Measurements from ENCODE around the gene GANAB.
"Not testable (repeated sequence)": the region's sequence is repeated elsewhere in the genome, so short reads cannot be mapped to it uniquely, and the experiment has no call there.

The GANAB gene

DNA sequence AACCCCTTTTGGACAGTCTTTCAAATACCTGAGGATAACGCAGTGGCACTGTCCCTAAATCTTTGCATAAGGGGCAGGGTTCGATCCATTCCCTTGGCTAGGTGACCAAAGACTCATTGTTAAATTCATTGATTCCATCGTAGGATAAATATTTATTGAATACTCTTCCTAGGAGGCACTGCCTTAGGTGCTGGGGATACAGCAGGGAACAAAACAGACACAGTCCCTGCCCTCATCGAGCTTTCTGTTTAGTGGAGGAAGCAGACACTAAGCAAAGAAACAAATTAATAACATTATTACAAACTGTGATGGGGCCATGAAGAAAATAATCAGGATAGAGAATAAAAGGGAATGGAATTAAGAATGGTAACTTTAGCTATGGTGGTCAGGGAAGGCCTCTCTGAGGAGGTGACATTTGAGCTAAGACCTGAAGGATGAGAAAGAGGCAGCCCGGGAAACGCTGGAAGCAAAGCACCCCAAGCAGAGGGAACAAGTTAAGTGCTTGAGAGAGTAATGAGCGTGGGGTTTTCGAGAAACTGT lies 25.3 kb downstream of the GANAB start:
- DNase-seq: no peak

GRCh38 chr11:62616957-62617356 lies 29.5 kb downstream of the GANAB start:
- not testable (repeated sequence) for DNase-seq

- no peak for DNase-seq
Measured at GRCh38 chr11:62615521-62615920, 30.9 kb downstream of the GANAB start.

- DNase-seq: no peak
Measured at GRCh38 chr11:62614275-62614674, 32.1 kb downstream of the GANAB start.

GRCh38 chr11:62613291-62613778 lies 33.1 kb downstream of the GANAB start:
- DNase-seq: no peak

GRCh38 chr11:62612366-62613290 lies 33.8 kb downstream of the GANAB start, which contains the start of the genes EML3 and ROM1:
EML3 (minus strand) TSS chr11:62612775; CDS start chr11:62612457, 318 bp downstream.
ROM1 (plus strand) TSS chr11:62613257; CDS start chr11:62613282, 25 bp downstream.
- DNase-seq: peak; percentile 41

DNA sequence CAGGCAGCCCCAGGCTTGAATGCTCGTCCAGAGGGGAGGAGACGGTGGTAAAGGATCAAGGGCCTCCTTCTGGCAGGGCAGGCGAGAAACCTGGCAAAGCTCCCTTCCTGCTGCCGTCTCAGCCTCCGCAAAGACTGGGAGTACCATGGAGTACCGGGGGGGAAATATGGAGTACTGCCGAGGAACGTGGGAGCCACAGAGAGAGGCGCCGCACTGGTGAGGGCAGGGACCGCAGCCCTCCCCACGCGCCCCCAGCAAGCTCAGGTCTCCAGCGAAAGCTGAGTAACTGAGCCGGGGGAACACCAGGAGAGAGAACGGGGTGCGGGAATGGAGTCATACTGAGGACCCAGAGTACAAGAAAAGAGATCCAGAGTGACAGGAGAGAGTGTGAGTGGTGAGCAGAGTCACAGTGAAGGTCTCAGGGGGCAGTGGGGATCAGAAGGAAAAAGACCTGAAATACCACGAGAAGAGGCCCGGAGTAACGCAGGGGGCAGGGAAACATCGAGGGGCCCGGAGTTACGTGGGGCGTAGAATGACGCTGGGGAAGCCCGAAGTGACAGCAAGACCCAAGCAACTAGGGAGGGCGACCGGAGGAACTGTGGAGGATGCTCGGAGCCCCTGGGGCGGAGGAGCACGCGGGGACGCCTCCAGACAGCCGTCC lies 34.6 kb downstream of the GANAB start:
- DNase-seq: peak; percentile 44

GRCh38 chr11:62610814-62611704 lies 35.4 kb downstream of the GANAB start:
- peak; percentile 21 for DNase-seq

DNA sequence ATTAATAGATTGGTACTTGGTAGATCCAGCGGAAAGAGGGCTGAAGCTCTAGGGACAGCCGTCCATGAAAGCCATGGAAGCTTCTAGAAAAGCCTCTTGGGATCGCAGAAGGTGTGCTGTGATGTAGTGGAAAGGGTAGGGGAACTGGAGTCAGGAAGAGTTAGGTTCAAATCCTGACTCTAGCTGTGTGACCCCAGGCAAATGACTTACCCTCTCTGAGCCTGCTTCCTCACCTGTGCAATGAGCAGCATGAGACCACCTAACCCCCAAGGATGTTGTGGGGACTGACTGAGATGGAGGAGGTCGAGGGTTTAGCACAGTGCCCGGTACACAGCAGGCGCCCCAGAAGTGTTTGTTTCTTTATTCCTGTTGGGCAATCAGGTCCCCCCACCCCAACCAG lies 36.0 kb downstream of the GANAB start:
- DNase-seq: no peak

GRCh38 chr11:62608776-62609175 lies 37.6 kb downstream of the GANAB start:
- DNase-seq: no peak

- no peak for DNase-seq
Measured at GRCh38 chr11:62607714-62608113, 38.7 kb downstream of the GANAB start.

- DNase-seq: no peak
Measured at GRCh38 chr11:62605902-62606301, 40.5 kb downstream of the GANAB start.

DNA sequence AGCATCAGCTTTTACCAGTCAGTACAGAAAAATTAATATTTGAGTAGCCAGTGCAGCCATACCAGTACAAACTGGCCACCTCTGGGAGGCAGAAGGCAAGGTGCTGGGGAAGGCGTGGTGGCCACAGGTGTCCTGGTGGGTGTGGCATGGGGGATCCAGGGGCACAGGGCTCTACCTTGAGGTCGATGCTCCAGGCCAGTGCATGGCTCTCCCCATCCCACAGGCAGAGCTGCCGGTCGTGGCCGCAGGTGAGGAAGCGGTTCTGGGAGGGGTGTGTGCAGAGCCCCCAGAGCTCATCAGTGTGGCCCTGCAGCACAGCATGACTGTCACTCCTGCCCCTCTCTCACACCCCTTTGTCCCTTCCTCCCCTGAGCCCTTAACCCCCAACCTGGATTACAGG lies 40.9 kb downstream of the GANAB start:
- DNase-seq: no peak

DNA sequence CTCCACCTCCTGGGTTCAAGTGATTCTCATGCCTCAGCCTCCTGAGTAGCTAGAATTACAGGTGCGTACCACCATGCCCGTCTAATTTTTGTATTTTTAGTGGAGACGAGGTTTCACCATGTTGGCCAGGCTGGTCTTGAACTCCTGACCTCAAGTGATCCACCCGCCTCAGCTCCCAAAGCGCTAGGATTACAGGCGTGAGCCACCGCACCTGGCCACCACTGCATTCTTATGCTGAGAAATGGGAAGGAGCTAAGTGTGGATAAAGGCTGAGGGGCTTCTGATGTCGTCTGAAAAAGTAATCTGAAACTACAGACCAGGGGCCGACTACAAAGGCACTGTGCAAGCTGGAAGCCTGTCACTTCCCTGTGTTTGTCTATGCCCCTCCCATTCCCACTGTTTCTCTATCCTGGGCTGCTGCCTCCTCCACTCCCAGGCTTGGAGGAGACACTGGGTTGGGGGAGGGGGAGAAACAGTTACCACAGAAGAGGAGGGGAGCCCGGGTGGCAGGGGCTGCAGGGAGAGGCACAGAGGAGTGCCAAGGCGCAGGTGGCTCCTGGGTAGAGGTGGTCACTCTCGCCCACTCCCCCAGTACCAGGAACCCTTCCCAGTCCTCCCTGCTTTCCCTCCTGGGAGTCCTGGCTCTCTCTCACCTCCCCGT lies 41.8 kb downstream of the GANAB start:
- DNase-seq: no peak

- no peak for DNase-seq
Measured at GRCh38 chr11:62603776-62604299, 42.6 kb downstream of the GANAB start.

DNA sequence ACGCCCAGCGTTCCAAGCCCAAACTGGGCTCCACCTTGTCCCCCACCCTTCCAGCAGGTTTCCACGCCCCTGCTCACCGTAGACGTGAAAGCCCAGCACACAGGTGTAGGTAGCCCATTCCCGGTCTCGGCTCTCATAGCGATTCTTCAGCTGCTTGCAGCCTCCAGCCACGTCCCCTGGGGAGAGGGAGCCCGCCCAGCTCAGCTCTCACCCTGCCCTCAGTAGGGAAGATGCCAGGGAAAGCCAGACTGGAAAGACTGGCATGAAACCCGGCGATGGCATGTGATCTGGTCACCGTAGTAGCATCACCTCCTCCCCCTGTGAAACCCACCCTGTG lies 43.4 kb downstream of the GANAB start:
- no peak for DNase-seq

GRCh38 chr11:62602141-62603071 lies 44.0 kb downstream of the GANAB start:
- peak; percentile 80 for DNase-seq

DNA sequence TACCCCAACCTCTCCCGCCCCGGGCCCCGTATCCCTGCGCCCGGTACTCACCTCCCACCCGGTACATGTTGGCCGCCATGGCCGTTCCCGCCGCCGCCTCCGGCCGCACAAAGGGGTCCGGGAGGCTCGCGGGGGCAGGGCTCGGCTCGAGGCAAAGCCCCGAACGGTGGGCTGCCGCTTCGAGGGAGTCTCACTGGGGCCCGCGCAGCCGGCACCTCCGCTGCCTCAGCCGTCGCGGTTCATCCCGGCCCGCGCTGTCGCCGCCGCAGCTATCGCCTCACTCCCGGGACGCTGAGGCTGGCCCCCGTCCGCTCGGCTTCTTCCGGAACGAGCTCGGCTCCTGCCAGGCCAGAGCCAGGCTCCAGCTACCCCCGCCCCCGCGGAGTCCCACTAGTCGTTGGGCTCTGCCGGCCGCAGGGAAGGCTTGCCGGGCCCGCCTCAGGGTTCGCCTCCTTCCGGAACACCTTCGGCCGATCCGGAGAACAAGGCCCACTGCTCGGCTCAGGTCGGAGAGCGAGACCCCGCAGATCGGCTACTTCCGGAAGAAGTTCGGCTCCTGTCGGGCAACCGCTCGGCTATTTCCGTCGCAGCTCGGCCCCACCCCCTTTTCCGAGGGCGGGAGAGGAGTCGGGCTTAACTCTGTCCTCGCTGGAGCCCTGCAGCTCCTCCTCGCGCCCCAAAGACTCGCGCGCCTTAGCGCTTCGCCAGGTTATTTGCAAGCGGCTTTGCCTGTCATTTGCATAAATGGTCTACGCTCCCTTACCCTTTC lies 44.9 kb downstream of the GANAB start, which contains the start of gene MTA2:
Gene MTA2, minus strand, starts transcription at position 494 of the 769 bp plus-strand sequence. Its CDS starts 415 bp downstream, at position 79.
- DNase-seq: peak; percentile 99

DNA sequence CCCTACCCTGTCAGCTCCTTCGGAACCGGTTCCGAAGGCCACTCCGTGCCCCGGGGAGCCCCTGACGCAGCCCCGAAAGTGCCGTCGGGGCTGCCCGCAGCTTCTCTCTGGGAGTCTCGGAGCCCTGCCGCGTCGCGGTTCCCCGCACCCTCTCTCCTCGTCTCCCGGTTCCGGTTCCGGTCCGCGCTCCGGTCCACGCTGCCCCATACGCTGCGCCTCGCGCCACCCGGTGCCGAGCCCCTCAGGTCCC lies 45.4 kb downstream of the GANAB start:
- DNase-seq: peak; percentile 35
